GM23248 (cell line): ENCODE results near the gene SRPRA. TPM values are rescaled to one million over a fixed set of nuclear protein-coding genes. Genes with fewer than 3 reads are reported as not detected.

Source experiments
- DNase-seq: peaks from one replicate; pipeline ENCODE4 v3.0.0-alpha.2; 2015
- H2AFZ ChIP-seq: fragments of 200-600 bp; sonication (generic); 2 replicates; pipeline ENCODE4 v1.6.1; 2016; ENCODE audit warnings: antibody characterized with exemption
- H3F3A ChIP-seq: fragments of 200-600 bp; sonication (generic); 2 replicates; pipeline ENCODE4 v1.6.1; 2016; ENCODE audit warnings: mild to moderate bottlenecking, antibody characterized with exemption, mixed run types; ENCODE audit not compliant: insufficient read depth
- H3K27ac ChIP-seq: fragments of 200-600 bp; sonication (generic); 2 replicates; pipeline ENCODE4 v1.5.1; 2016; ENCODE audit warnings: mild to moderate bottlenecking
- H3K27me3 ChIP-seq: fragments of 200-600 bp; sonication (generic); replicated peaks from 2 replicates; pipeline ENCODE4 v1.6.1; 2016; ENCODE audit warnings: mild to moderate bottlenecking; ENCODE audit not compliant: insufficient read depth
- H3K36me3 ChIP-seq: fragments of 200-600 bp; sonication (generic); 2 replicates; pipeline ENCODE4 v1.6.1; 2016; ENCODE audit warnings: low read depth, mild to moderate bottlenecking
- H3K4me1 ChIP-seq: fragments of 200-600 bp; sonication (generic); 2 replicates; pipeline ENCODE4 v1.6.1; 2016; ENCODE audit warnings: mild to moderate bottlenecking; ENCODE audit not compliant: insufficient read depth
- H3K4me2 ChIP-seq: fragments of 200-600 bp; sonication (generic); one replicate; pipeline ENCODE4 v1.6.1; 2016; ENCODE audit warnings: mild to moderate bottlenecking; ENCODE audit not compliant: unreplicated experiment
- H3K4me3 ChIP-seq: fragments of 200-600 bp; sonication (generic); 2 replicates; pipeline ENCODE4 v1.5.1; 2016; ENCODE audit warnings: mild to moderate bottlenecking
- H3K79me2 ChIP-seq: fragments of 200-600 bp; sonication (generic); 2 replicates; pipeline ENCODE4 v1.6.1; 2016; ENCODE audit warnings: mild to moderate bottlenecking; ENCODE audit not compliant: insufficient read depth
- H3K9ac ChIP-seq: fragments of 200-600 bp; sonication (generic); 2 replicates; pipeline ENCODE4 v1.6.1; 2016; ENCODE audit warnings: mild to moderate bottlenecking
- H3K9me2 ChIP-seq: fragments of 200-600 bp; sonication (generic); 2 replicates; pipeline ENCODE4 v1.6.1; 2016; ENCODE audit warnings: mixed run types, mild to moderate bottlenecking, moderate library complexity; ENCODE audit not compliant: insufficient read depth
- H3K9me3 ChIP-seq: fragments of 200-600 bp; sonication (generic); one replicate; pipeline ENCODE4 v1.6.1; 2017; ENCODE audit warnings: low read depth
- H4K20me1 ChIP-seq: fragments of 200-600 bp; sonication (generic); 2 replicates; pipeline ENCODE4 v1.6.0; 2016; ENCODE audit not compliant: insufficient read depth
- EZH2 ChIP-seq: fragments of 200-600 bp; sonication (generic); IDR thresholded peaks from 2 replicates; pipeline ENCODE4 v1.6.1; 2018; ENCODE audit warnings: antibody characterized with exemption, mild to moderate bottlenecking; ENCODE audit not compliant: insufficient read depth, poor library complexity, severe bottlenecking
- EZH2phosphoT487 ChIP-seq: fragments of 200-600 bp; sonication (generic); IDR thresholded peaks from 2 replicates; pipeline ENCODE4 v1.6.1; 2018; ENCODE audit warnings: antibody characterized with exemption, moderate library complexity, mild to moderate bottlenecking, low read depth; ENCODE audit not compliant: insufficient read depth
- WGBS, 2 experiments: methylation state at CpG; one replicate each; pipeline ENCODE4 v1.1.6; 2015 to 2017; ENCODE audit warnings: low lambda C conversion rate in 2 of 2, low coverage in 1 of 2; ENCODE audit errors: missing lambda C conversion rate in 2 of 2; 5-methylcytosine and 5-hydroxymethylcytosine counted together
- in situ Hi-C: fragments of 300-500 bp; cut with MboI; formaldehyde crosslinking; loops from 2 replicates; pipeline ENCODE4 v1.15.0; 2020
- polyA plus RNA-seq: library from polyadenylated mRNA; unstranded; fragments of >200 nt; fragmentation: Nextera tagmentation; extraction: Ambion mirVana; gene quantifications from 2 replicates; pipeline ENCODE4 v1.2.1, GENCODE V29; 2016
- total RNA-seq: library from RNA; depleted of rRNA; stranded (reverse); fragments of >200 nt; shearing (Covaris generic); gene quantifications from 2 replicates; pipeline ENCODE4 v1.2.3, GENCODE V29; 2014

Gene SRPRA
- total and polyA plus RNA-seq, 2 experiments from 2014 or later = 125 to 151 TPM

DNA sequence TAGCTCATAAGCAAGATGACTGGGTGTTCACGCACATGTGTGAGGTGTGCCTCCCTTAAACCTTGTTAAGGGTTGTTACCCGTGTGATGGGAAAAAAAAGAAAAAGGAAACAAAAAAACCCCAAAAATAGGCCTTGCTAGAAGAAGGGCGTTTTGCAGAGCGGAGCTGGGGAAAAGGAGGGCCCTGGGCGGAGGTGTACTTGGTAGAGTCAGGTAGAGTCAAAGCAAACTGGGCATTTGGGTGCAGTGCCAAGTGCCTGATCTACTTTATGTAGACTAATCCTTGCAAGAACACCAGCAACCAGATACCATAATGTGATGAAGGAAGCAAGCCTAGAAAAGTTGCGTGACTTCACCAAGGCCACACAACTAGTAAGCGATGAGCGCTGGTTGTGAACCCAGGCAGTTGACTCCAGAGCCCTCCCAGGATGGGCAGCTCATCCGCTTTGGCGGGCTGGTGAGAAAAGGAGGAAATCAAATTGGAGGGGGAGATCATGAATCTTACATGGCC lies 13.0 kb upstream of the SRPRA start:
- no peaks in the 10 kb centered on the region for H3K27me3 ChIP-seq
- peaks cover 14% of the 10 kb centered on the region; the same call in 1 of the 2 replicates for H3K4me1 ChIP-seq
- 0 out of 2 replicates have a peak overlapping the region, but pooled peaks have one; percentile 88 for H3K9ac ChIP-seq
- no peak for DNase-seq
- peaks cover 4% of the 10 kb centered on the region; the same call in 1 of the 2 replicates for H4K20me1 ChIP-seq
- H3K4me2 ChIP-seq = peak overlapping the region; percentile 79
- TF ChIP-seq EZH2 (no peak), EZH2phosphoT487 (no peak)
- WGBS, 2 experiments = 94 to 95% methylated on average over 10 of the region's 10 CpGs
- in situ Hi-C loops = no loop called here
- no peaks in the 10 kb centered on the region for H3K9me2 ChIP-seq
- H3K36me3 ChIP-seq = no peaks in the 10 kb centered on the region
- peak overlapping the region; percentile 93 for H2AFZ ChIP-seq
- H3K4me3 ChIP-seq = 0 out of 2 replicates have a peak overlapping the region, but pooled peaks have one; percentile 85
- no peak overlapping the region for H3K27ac ChIP-seq
- H3K79me2 ChIP-seq = peaks cover 12% of the 10 kb centered on the region
- H3K9me3 ChIP-seq = no peaks in the 10 kb centered on the region
- H3F3A ChIP-seq = peaks cover 30% of the 10 kb centered on the region

DNA sequence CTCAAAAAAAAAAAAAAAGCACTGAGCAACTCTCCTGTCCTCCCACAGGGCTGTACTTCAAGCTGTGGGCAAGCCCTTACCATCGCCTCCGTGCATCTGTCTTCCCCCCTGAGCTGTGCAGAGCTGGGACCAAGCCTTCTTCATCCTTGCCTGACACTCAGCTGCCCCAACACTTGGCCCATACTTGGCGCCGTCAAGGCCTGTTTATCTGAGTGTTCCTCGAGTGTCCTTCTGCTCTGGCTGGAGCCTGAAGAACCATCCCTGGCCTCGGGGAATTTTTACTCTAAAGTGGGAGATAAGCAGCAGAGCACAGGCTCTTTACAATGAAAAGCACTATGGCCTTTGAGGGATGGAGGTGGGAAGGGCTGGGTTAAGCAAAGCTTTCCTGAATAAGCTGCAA lies 12.6 kb upstream of the SRPRA start:
- H3K9me3 ChIP-seq = no peaks in the 10 kb centered on the region
- 92% methylated on average over 6 of the region's 6 CpGs for WGBS, 2 experiments
- H3K36me3 ChIP-seq = no peaks in the 10 kb centered on the region

DNA sequence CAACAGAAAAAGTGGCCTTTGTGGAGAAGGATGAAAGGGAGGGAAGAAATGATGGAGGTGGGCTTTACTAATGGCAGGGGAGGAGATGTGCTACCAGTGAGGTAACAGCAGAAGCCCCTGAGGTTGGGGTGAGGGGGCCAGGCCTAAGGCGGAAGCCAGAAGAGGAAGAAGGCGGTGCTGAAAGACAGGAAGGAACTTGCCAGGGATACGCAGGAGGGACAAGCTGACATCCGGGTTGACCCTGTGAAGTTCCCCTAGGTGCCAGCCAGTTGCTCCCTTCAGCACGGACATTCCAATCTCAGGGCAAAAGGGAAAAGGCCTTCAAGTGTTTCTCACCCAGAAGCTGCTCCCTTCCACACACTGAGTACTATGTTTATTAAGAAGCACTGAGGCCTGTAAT lies 11.9 kb upstream of the SRPRA start:
- H3K9me3 ChIP-seq = no peaks in the 10 kb centered on the region

More for the DNA sequence above, 12.6 kb upstream of the SRPRA start:
- Histone ChIP-seq H4K20me1 (no peaks in the 10 kb centered on the region), H3K27me3 (no peaks in the 10 kb centered on the region), H3K27ac (no peak overlapping the region), H2AFZ (no peak overlapping the region), H3K4me3 (no peak overlapping the region), H3K79me2 (peaks cover 9% of the 10 kb centered on the region), H3F3A (peaks cover 30% of the 10 kb centered on the region), H3K4me2 (no peak overlapping the region), H3K9ac (no peak overlapping the region), H3K9me2 (no peaks in the 10 kb centered on the region), H3K4me1 (peaks cover 14% of the 10 kb centered on the region; the same call in 1 of the 2 replicates)
- DNase-seq = no peak
- in situ Hi-C loops = no loop called here
- no peak for TF ChIP-seq EZH2
- TF ChIP-seq EZH2phosphoT487 = no peak

DNA sequence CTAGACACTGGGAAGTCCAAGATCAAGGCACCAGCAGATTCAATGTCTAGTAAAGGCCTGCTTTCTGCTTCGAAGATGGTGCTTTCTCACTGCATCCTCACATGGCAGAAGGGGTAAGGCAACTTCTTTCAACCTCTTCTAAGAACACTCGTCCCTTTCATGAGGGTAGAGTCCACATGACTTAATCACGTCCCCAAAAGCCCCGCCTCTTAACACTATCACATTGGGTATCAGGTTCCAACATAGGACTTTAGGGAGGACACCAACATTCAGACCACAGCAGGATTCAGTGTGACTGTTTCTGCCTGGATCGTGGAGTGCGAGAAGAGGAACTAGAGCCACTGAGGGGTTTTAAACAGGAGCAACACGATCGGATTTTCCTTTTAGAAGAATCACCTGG lies 10.5 kb upstream of the SRPRA start:
- in situ Hi-C loops = no loop called here
- DNase-seq = no peak
- no peak overlapping the region for H3K4me2 ChIP-seq
- no peaks in the 10 kb centered on the region for H3K9me2 ChIP-seq
- no peaks in the 10 kb centered on the region; the same call in 1 of the 2 replicates for H3K36me3 ChIP-seq
- TF ChIP-seq EZH2 (no peak), EZH2phosphoT487 (no peak)
- no peak overlapping the region for H3K9ac ChIP-seq
- H3K27ac ChIP-seq = no peak overlapping the region
- H3K4me1 ChIP-seq = 0 out of 2 replicates have a peak, but pooled peaks cover 7% of the 10 kb centered on the region
- no peaks in the 10 kb centered on the region for H4K20me1 ChIP-seq
- no peak overlapping the region for H2AFZ ChIP-seq
- WGBS, 2 experiments = 79% methylated on average over 8 of the region's 8 CpGs
- peaks cover 15% of the 10 kb centered on the region for H3F3A ChIP-seq
- no peaks in the 10 kb centered on the region for H3K9me3 ChIP-seq
- no peaks in the 10 kb centered on the region for H3K27me3 ChIP-seq
- H3K79me2 ChIP-seq = no peaks in the 10 kb centered on the region
- no peak overlapping the region for H3K4me3 ChIP-seq

More for the DNA sequence above, 11.9 kb upstream of the SRPRA start:
- no peak for DNase-seq
- peaks cover 28% of the 10 kb centered on the region for H3F3A ChIP-seq
- no peak overlapping the region for H3K27ac ChIP-seq
- no peaks in the 10 kb centered on the region for H4K20me1 ChIP-seq
- whole genome bisulfite sequencing, 2 experiments = 83 to 88% methylated on average over 5 of the region's 5 CpGs
- in situ Hi-C loops = no loop called here
- no peaks in the 10 kb centered on the region for H3K36me3 ChIP-seq
- TF ChIP-seq EZH2phosphoT487 (no peak), EZH2 (no peak)
- no peak overlapping the region for H3K4me2 ChIP-seq
- peaks cover 3% of the 10 kb centered on the region for H3K79me2 ChIP-seq
- H3K4me1 ChIP-seq = peaks cover 14% of the 10 kb centered on the region; the same call in 1 of the 2 replicates
- no peak overlapping the region for H3K9ac ChIP-seq
- no peaks in the 10 kb centered on the region for H3K9me2 ChIP-seq
- no peak overlapping the region for H3K4me3 ChIP-seq
- no peak overlapping the region for H2AFZ ChIP-seq
- H3K27me3 ChIP-seq = no peaks in the 10 kb centered on the region
